Measurements from ENCODE around the gene PATZ1.

The PATZ1 gene

GRCh38 chr22:31363885-31364465 lies 17.8 kb upstream of the PATZ1 start:
- no peak overlapping the region for H3K27ac ChIP-seq
- TF ChIP-seq CTCF (conservative IDR thresholded peaks at IDR 0.05) (no peak), ZFX (IDR thresholded peaks at IDR 0.05) (no peak)

GRCh38 chr22:31361743-31362142 lies 15.6 kb upstream of the PATZ1 start:
- H3K27ac ChIP-seq: no peak overlapping the region
- TF ChIP-seq CTCF (conservative IDR thresholded peaks at IDR 0.05): no peak
- TF ChIP-seq ZFX (IDR thresholded peaks at IDR 0.05): no peak

GRCh38 chr22:31360029-31360428 lies 13.9 kb upstream of the PATZ1 start:
- TF ChIP-seq CTCF (conservative IDR thresholded peaks at IDR 0.05) (no peak), ZFX (IDR thresholded peaks at IDR 0.05) (no peak)
- H3K27ac ChIP-seq: no peak overlapping the region

GRCh38 chr22:31354515-31354914 lies 8.4 kb upstream of the PATZ1 start:
- no peak overlapping the region for H3K27ac ChIP-seq
- TF ChIP-seq CTCF (conservative IDR thresholded peaks at IDR 0.05) (no peak), ZFX (IDR thresholded peaks at IDR 0.05) (no peak)

GRCh38 chr22:31350410-31350863 lies 4.3 kb upstream of the PATZ1 start:
- TF ChIP-seq CTCF (conservative IDR thresholded peaks at IDR 0.05) (no peak), ZFX (IDR thresholded peaks at IDR 0.05) (no peak)
- H3K27ac ChIP-seq: no peak overlapping the region

- no peak for TF ChIP-seq CTCF (conservative IDR thresholded peaks at IDR 0.05)
- no peak for TF ChIP-seq ZFX (IDR thresholded peaks at IDR 0.05)
- H3K27ac ChIP-seq: no peak overlapping the region
Observed at GRCh38 chr22:31349960-31350359, 3.8 kb upstream of the PATZ1 start.

- no peak overlapping the region for H3K27ac ChIP-seq
- TF ChIP-seq ZFX (IDR thresholded peaks at IDR 0.05) (no peak), CTCF (conservative IDR thresholded peaks at IDR 0.05) (no peak)
Observed at GRCh38 chr22:31348766-31349165, 2.6 kb upstream of the PATZ1 start.

- peak overlapping the region; percentile 95 for H3K27ac ChIP-seq
Observed at GRCh38 chr22:31348009-31348337, 1.8 kb upstream of the PATZ1 start.
